Stomach (tissue), 9 donors: ENCODE data around the gene OARD1. TPM values are rescaled to one million over a fixed set of nuclear protein-coding genes. Genes with fewer than 3 reads are reported as not detected.

Experiments
- DNase-seq, 2 donors: peaks; one replicate each; pipeline versions ENCODE4 v3.0.0 to v3.0.0-alpha.2; 2013 to 2019
- H3K27ac ChIP-seq, 5 donors: fragments of 200-600 bp in 4 of 5; sonication (generic) in 4 of 5; one replicate each; pipeline ENCODE4 v1.5.1; 2013 to 2019; ENCODE audit warnings: mild to moderate bottlenecking in 1 of 5, moderate library complexity in 1 of 5
- H3K27me3 ChIP-seq, 3 donors: fragments of 200-600 bp; sonication (generic); one replicate each; pipeline ENCODE4 v1.5.1; 2017 to 2019; ENCODE audit warnings: mixed run types in 1 of 3
- H3K36me3 ChIP-seq, 4 donors: fragments of 200-600 bp; sonication (generic); 1 replicate in 3 of 4; 2 replicates in 1 of 4; pipeline ENCODE4 v1.5.1; 2016 to 2019
- H3K4me1 ChIP-seq, 4 donors: fragments of 200-600 bp; sonication (generic); one replicate each; pipeline ENCODE4 v1.5.1; 2016 to 2019
- H3K4me3 ChIP-seq, 4 donors: fragments of 200-600 bp; sonication (generic) in 3 of 4; one replicate each; pipeline ENCODE4 v1.5.1; 2016 to 2019; ENCODE audit warnings: mild to moderate bottlenecking in 1 of 4
- H3K9me3 ChIP-seq, 4 donors: fragments of 200-600 bp; sonication (generic); one replicate each; pipeline ENCODE4 v1.5.1; 2016 to 2019
- EP300 ChIP-seq: sonication (generic); formaldehyde crosslinking; IDR thresholded peaks from one replicate; pipeline ENCODE4 v1.6.1; 2017; ENCODE audit warnings: antibody characterized with exemption
- POLR2A ChIP-seq, 4 donors: fragments of 450-650 bp; IDR thresholded peaks; one replicate each; pipeline ENCODE4 v1.6.1; 2016; ENCODE audit warnings: antibody characterized with exemption in 4 of 4, control low read depth in 2 of 4, mild to moderate bottlenecking in 1 of 4, moderate library complexity in 1 of 4
- POLR2AphosphoS5 ChIP-seq, 3 donors: sonication (generic); formaldehyde crosslinking; IDR thresholded peaks; one replicate each; pipeline ENCODE4 v1.6.1; 2016; ENCODE audit warnings: antibody characterized with exemption in 3 of 3
- WGBS, 5 donors: extraction: QIAGEN DNeasy Blood & Tissue Kit in 3 of 5; methylation state at CpG; one replicate each; pipeline versions ENCODE4 v1.1.5 to v1.1.7; 2013 to 2018; 5-methylcytosine and 5-hydroxymethylcytosine counted together
- intact Hi-C: fragments of 100-400 bp; cut with DNase I; formaldehyde crosslinking; loops from one replicate; pipeline ENCODE4 v1.15.1; 2023; ENCODE audit warnings: low total_unique reads
- polyA plus RNA-seq, 3 donors: library from polyadenylated mRNA; stranded (reverse); fragments of 200-250 nt; gene quantifications; one replicate each; pipeline ENCODE4 v1.2.3, GENCODE V29; 2013
- total RNA-seq, 5 donors: library from RNA; depleted of rRNA; stranded (reverse); fragments of >200 nt; gene quantifications; one replicate each; pipeline versions ENCODE4 v1.1.0 to v1.2.3, GENCODE V29; 2014 to 2016
- TF ChIP-seq, protein P1 (sequence below), 7 experiments: fragments of 450-650 bp in 4 of 7; fragments of 200-600 bp in 3 of 7; sonication (generic) in 3 of 7; IDR thresholded peaks; one replicate each; pipeline ENCODE4 v1.5.1; 2016 to 2019; ENCODE audit warnings: antibody characterized with exemption in 7 of 7, control low read depth in 2 of 7, mild to moderate bottlenecking in 1 of 7
- donor health status: healthy with polysubstance abuse.
- donor health status: Bipolar disorder and iron deficiency.
- donor health status: healthy.

OARD1 gene
- total and polyA plus RNA-seq, 8 donors = 1.2 to 69.0 (median 33.6) TPM

DNA sequence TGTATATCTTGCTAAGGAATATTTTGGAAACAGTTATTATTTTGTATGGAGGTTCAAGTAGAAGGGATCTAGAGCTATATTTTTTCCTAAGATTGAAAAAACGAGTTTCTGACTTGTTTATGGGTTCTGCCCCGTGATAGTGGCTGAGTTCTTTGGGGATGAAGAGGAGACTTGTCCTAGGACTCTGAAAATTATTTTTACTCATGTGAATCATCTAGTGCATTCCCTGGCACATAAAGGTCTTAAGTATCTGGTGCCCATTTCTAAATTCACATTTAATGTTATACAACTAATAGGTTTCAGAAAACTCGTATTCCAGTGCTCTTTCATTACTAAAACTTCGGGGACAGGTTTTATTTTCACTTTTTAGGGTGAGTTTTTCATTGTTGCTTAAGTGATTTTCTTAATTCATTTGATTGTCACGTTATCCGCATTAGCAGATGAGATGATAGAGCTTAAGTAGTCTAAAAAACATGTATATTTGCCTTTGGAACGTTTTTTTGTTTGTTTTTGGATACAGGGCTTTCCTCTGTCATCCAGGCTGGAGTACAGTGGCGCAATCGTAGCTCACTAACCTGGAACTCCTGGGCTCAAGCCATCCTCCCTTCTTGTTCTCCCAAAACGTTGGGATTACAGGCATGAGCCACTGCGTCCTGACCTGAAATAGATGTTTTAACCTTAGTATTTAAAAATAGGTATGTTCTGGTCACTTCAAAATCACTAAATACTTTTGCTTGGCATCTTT, 2.7 kb upstream of the OARD1 start:
- TF ChIP-seq POLR2A (IDR thresholded peaks at IDR 0.05) (no peak), POLR2AphosphoS5 (IDR thresholded peaks at IDR 0.05) (no peak), EP300 (no peak)
- TF ChIP-seq, protein P1, sequence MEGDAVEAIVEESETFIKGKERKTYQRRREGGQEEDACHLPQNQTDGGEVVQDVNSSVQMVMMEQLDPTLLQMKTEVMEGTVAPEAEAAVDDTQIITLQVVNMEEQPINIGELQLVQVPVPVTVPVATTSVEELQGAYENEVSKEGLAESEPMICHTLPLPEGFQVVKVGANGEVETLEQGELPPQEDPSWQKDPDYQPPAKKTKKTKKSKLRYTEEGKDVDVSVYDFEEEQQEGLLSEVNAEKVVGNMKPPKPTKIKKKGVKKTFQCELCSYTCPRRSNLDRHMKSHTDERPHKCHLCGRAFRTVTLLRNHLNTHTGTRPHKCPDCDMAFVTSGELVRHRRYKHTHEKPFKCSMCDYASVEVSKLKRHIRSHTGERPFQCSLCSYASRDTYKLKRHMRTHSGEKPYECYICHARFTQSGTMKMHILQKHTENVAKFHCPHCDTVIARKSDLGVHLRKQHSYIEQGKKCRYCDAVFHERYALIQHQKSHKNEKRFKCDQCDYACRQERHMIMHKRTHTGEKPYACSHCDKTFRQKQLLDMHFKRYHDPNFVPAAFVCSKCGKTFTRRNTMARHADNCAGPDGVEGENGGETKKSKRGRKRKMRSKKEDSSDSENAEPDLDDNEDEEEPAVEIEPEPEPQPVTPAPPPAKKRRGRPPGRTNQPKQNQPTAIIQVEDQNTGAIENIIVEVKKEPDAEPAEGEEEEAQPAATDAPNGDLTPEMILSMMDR (IDR thresholded peaks at IDR 0.05) = no peak

DNA sequence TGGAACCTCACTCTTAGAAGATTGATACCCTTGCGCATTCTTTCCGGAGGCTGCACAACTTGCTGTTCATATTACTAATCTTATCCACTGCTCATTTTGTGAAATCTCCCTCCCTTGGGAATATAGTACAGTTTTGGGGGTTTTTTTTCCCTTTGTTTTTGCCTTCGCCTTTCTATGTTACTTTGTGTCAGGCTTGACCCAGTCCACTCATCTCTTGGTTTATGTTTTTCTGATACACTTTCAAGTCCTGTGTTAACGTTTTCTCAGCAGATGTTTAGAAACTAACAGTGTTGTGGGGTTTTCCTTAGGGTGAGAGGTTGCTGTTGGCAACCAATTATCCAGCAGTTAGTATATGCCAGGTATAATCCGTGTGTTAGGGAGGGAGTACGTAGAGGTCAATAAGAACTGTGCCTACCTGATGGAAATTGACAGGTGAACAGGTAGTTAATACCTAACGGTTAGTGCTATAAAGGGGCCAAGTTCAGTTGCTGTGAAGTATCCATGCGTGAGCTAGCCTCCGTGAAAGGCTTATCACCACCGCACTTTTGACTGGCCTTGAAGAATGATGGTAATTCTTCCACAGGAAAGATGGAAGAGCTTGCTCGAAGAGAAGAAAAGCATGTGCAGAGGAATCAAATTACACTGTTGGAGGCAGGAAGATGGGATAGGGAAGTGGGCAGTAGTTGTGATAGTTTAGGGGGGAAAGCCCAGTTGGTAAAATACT, 2.0 kb upstream of the OARD1 start:
- H3K36me3 ChIP-seq = peaks cover 4 to 15% (median 13%) of the 10 kb centered on the region in 4 donors
- peak overlapping the region; percentile 94 to 100 (median 100) for H3K27ac ChIP-seq
- intact Hi-C loops = no loop called here
- H3K27me3 ChIP-seq = no peaks in the 10 kb centered on the region
- H3K4me3 ChIP-seq = peak overlapping the region; percentile 81 to 94 (median 92)
- H3K9me3 ChIP-seq = no peaks in the 10 kb centered on the region
- peak in 1 of 2 donors; percentile 60 for DNase-seq
- peaks cover 28 to 69% (median 45%) of the 10 kb centered on the region in 4 donors for H3K4me1 ChIP-seq
- no peak for TF ChIP-seq EP300
- TF ChIP-seq, protein P1 (IDR thresholded peaks at IDR 0.05) = no peak
- TF ChIP-seq POLR2AphosphoS5 (IDR thresholded peaks at IDR 0.05) = no peak
- no peak for TF ChIP-seq POLR2A (IDR thresholded peaks at IDR 0.05)
- WGBS, 5 donors = 2 to 5% (median 3%) methylated on average over 11 of the region's 11 CpGs

More for the DNA sequence above, 2.7 kb upstream of the OARD1 start:
- H3K9me3 ChIP-seq = no peaks in the 10 kb centered on the region
- no peaks in the 10 kb centered on the region for H3K27me3 ChIP-seq
- intact Hi-C loops = no loop called here
- no peak for DNase-seq
- H3K4me1 ChIP-seq = peaks cover 28 to 62% (median 42%) of the 10 kb centered on the region in 4 donors
- H3K4me3 ChIP-seq = peak overlapping the region; percentile 81 to 94 (median 92)
- peak overlapping the region in 4 of 5 donors; percentile 94 to 100 (median 100) for H3K27ac ChIP-seq
- peaks cover 7 to 15% (median 13%) of the 10 kb centered on the region in 4 donors for H3K36me3 ChIP-seq
- WGBS, 5 donors = 20 to 29% (median 28%) methylated on average over 11 of the region's 11 CpGs

DNA sequence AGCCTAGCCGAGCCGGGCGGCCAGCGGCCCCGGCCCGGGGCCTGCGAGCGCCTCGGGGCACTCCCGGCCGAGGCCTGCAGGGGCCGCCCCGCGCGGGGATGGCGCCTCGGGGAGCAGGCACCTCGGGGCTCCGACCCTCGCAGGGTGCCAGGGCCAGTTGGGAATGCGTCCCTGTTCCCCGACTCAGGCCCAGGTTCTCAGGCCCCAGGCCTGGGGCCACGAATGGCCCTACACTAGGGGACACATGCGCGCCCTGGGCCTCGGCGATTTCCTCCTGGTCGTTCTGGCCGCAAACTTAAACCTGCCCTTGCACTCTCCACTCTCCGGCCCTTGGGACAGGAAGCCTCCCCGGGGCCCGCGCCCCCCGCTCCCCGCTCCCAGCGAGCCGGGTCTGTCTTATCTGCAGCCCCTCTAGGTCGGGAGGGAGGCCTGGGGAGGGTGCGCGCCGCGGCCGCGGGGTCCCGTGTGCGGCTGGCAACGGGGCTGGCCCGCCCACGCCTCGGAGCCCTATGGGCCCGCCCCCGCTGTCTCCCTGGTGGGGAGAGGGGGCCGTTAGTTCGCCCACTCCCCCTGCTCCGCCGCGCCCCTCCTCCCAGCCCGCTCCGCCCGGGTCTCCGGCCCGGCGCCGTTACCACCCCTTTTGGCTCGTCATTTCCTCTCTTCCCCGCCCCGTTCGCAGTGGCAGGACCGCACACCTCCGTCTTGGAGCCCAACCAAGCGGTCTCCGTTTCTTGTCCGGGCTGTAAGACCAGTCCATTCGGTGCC, 1.2 kb upstream of the OARD1 start:
- Histone ChIP-seq H3K4me1 (peaks cover 28 to 75% (median 46%) of the 10 kb centered on the region in 4 donors), H3K27me3 (no peaks in the 10 kb centered on the region), H3K27ac (peak overlapping the region; percentile 94 to 100 (median 100)), H3K9me3 (no peaks in the 10 kb centered on the region), H3K36me3 (peaks cover 0 to 18% (median 15%) of the 10 kb centered on the region in 4 donors), H3K4me3 (peak overlapping the region; percentile 81 to 94 (median 92))
- intact Hi-C loops = no loop called here
- DNase-seq = peak; percentile 93 to 96
- TF ChIP-seq EP300 (no peak), POLR2A (IDR thresholded peaks at IDR 0.05) (peak in 2 of 4 donors; percentile 43 to 69), POLR2AphosphoS5 (IDR thresholded peaks at IDR 0.05) (peak; percentile 51 to 89 (median 88))
- TF ChIP-seq, protein P1 (IDR thresholded peaks at IDR 0.05) = peak in 5 of 7 experiments; percentile 8 to 53 (median 19)
- WGBS, 5 donors = 0 to 1% (median 0%) methylated on average over 52 to 74 of the region's 74 CpGs

DNA sequence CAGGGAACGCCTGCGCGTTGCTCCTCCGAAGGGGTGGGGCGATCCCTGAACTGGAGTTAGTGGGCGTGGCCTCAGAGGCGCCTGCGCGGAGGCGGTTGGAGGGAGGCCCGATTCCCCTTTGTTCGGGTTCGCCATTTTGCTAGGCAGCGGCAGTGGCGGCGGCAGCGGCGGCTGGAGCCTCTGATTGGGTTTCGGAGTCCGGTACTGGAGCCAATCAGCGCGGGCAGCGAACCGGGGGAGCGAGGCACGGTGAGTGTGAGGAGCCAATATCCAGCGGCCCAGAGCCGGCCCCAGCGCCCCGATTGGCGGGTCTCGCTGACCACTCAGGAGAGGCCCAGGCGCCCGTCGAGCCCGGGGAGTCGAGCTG, 663 bp upstream of the OARD1 start, which contains the start of gene NFYA:
TSS of gene NFYA (plus strand) at position 139 of the 367 bp plus-strand sequence. CDS start 6,116 bp downstream, outside the sequence.
- Histone ChIP-seq H3K4me1 (peaks cover 28 to 70% (median 46%) of the 10 kb centered on the region in 4 donors), H3K36me3 (peaks cover 0 to 24% (median 21%) of the 10 kb centered on the region in 4 donors), H3K27me3 (no peaks in the 10 kb centered on the region), H3K27ac (peak within 1 kb of the TSS; percentile 94 to 100 (median 100)), H3K4me3 (peak within 1 kb of the TSS; percentile 81 to 94 (median 92)), H3K9me3 (no peaks in the 10 kb centered on the region)
- DNase-seq = peak in 1 of 2 donors; percentile 100
- WGBS, 5 donors = 0 to 1% (median 0%) methylated on average over 20 to 37 of the region's 37 CpGs
- peak; percentile 1 to 73 (median 51) for TF ChIP-seq POLR2AphosphoS5 (IDR thresholded peaks at IDR 0.05)
- no peak for TF ChIP-seq POLR2A (IDR thresholded peaks at IDR 0.05)
- intact Hi-C loops = no loop called here
